SK-N-SH (cell line): ENCODE results near the gene C2orf15. TPM values are rescaled to one million over a fixed set of nuclear protein-coding genes. Genes with fewer than 3 reads are reported as not detected.

ENCODE experiments used
- CTCF ChIA-PET: fragments of 300-600, 350-600 bp; formaldehyde crosslinking; extraction: SDS; loops from one replicate; lab custom pipeline; 2021; lab: Yijun Ruan, JAX
- POLR2A ChIA-PET: fragments of 350-600 bp; sonication (Branson Sonifier 250); formaldehyde crosslinking; extraction: SDS; loops from one replicate; lab custom pipeline; 2020; ENCODE audit warnings: antibody characterized with exemption, inconsistent platforms; lab: Yijun Ruan, JAX
- DNase-seq: peaks from one replicate; pipeline ENCODE4 v3.0.0; 2012
- H2AFZ ChIP-seq: fragments of 200-600 bp; sonication (generic); 2 replicates; pipeline ENCODE4 v1.8.1; 2016; ENCODE audit warnings: antibody characterized with exemption, mild to moderate bottlenecking, low read depth
- H3F3A ChIP-seq: fragments of 200-600 bp; sonication (generic); replicated peaks from 2 replicates; pipeline ENCODE3; 2016; ENCODE audit warnings: antibody characterized with exemption, mild to moderate bottlenecking; ENCODE audit not compliant: insufficient read depth
- H3K27ac ChIP-seq, 2 experiments: fragments of 200-500 bp in 1 of 2; fragments of 200-600 bp in 1 of 2; sonication (Bioruptor generic) in 1 of 2; sonication (generic), shearing (Covaris generic) in 1 of 2; 2 replicates each; pipeline versions ENCODE4 v1.5.1 to v1.6.1; 2014 to 2016; ENCODE audit warnings: low read depth in 2 of 2, inconsistent platforms in 1 of 2, low read length in 1 of 2, mild to moderate bottlenecking in 1 of 2, mixed read lengths in 1 of 2
- H3K27me3 ChIP-seq: fragments of 200-600 bp; sonication (generic), shearing (Covaris generic); 2 replicates; pipeline ENCODE4 v1.6.1; 2016; ENCODE audit warnings: mixed run types; ENCODE audit not compliant: insufficient read depth
- H3K36me3 ChIP-seq, 2 experiments: fragments of 200-500 bp in 1 of 2; fragments of 200-600 bp in 1 of 2; sonication (Bioruptor generic) in 1 of 2; sonication (generic) in 1 of 2; replicated peaks in 1 of 2; 2 replicates each; pipeline versions ENCODE3 to v1.5.1; 2014 to 2016; ENCODE audit warnings: low read length in 1 of 2, mild to moderate bottlenecking in 1 of 2; ENCODE audit not compliant: insufficient read depth in 2 of 2, control insufficient read depth in 1 of 2
- H3K4me1 ChIP-seq, 2 experiments: fragments of 200-500 bp in 1 of 2; fragments of 200-600 bp in 1 of 2; sonication (Bioruptor generic) in 1 of 2; sonication (generic), shearing (Covaris generic) in 1 of 2; 2 replicates each; pipeline versions ENCODE4 v1.5.1 to v1.6.1; 2014 to 2016; ENCODE audit warnings: low read depth in 1 of 2, low read length in 1 of 2, mixed run types in 1 of 2; ENCODE audit not compliant: insufficient read depth in 2 of 2, control insufficient read depth in 1 of 2
- H3K4me2 ChIP-seq: fragments of 200-600 bp; sonication (generic), shearing (Covaris generic); 2 replicates; pipeline ENCODE4 v1.6.1; 2017; ENCODE audit warnings: mixed run types
- H3K4me3 ChIP-seq, 2 experiments: fragments of 200-500 bp in 1 of 2; fragments of 200-600 bp in 1 of 2; sonication (Bioruptor generic) in 1 of 2; sonication (generic), shearing (Covaris generic) in 1 of 2; 2 replicates each; pipeline versions ENCODE4 v1.5.1 to v1.8.1; 2014 to 2016; ENCODE audit warnings: low read depth in 2 of 2, inconsistent platforms in 1 of 2, low read length in 1 of 2, mild to moderate bottlenecking in 1 of 2, mixed read lengths in 1 of 2, moderate library complexity in 1 of 2
- H3K79me2 ChIP-seq: fragments of 200-600 bp; sonication (generic); 2 replicates; pipeline ENCODE4 v1.8.1; 2017; ENCODE audit warnings: mild to moderate bottlenecking; ENCODE audit not compliant: insufficient read depth
- H3K9ac ChIP-seq: fragments of 200-600 bp; sonication (generic); 2 replicates; pipeline ENCODE4 v1.6.1; 2017; ENCODE audit warnings: mixed run types
- H3K9me2 ChIP-seq: fragments of 200-600 bp; sonication (generic); 2 replicates; pipeline ENCODE4 v1.6.1; 2017; ENCODE audit warnings: mixed run types
- H3K9me3 ChIP-seq: fragments of 200-600 bp; sonication (generic); 2 replicates; pipeline ENCODE4 v1.6.1; 2017; ENCODE audit warnings: mixed run types, mild to moderate bottlenecking, moderate library complexity
- H4K20me1 ChIP-seq: fragments of 200-600 bp; sonication (generic); 2 replicates; pipeline ENCODE4 v1.6.1; 2017; ENCODE audit warnings: mild to moderate bottlenecking, mixed run types; ENCODE audit not compliant: insufficient read depth
- CHD2 ChIP-seq: fragments of 150-350 bp; IDR thresholded peaks from 2 replicates; pipeline ENCODE4 v1.6.1; 2018; ENCODE audit warnings: low read length; ENCODE audit not compliant: partially characterized antibody
- EZH2phosphoT487 ChIP-seq: fragments of 200-600 bp; sonication (generic); IDR thresholded peaks from 2 replicates; pipeline ENCODE4 v1.6.1; 2017; ENCODE audit warnings: low read depth, mixed run types, mild to moderate bottlenecking, antibody characterized with exemption, moderate library complexity, borderline replicate concordance
- FOXJ3 ChIP-seq: sonication (generic); formaldehyde crosslinking; IDR thresholded peaks from 2 replicates; pipeline ENCODE4 v1.5.1; 2020; ENCODE audit warnings: mild to moderate bottlenecking, missing genetic modification reagents
- FOXM1 ChIP-seq: IDR thresholded peaks from 2 replicates; pipeline ENCODE4 v1.4.0; 2012; ENCODE audit warnings: low read depth, mild to moderate bottlenecking
- MEF2A ChIP-seq: IDR thresholded peaks from 2 replicates; pipeline ENCODE4 v1.4.0; 2012; ENCODE audit warnings: low read depth, borderline replicate concordance
- MXI1 ChIP-seq: IDR thresholded peaks from 2 replicates; pipeline ENCODE4 v1.6.1; 2012; ENCODE audit warnings: mild to moderate bottlenecking, low read depth, low read length, improper control_type of control experiment
- NFIC ChIP-seq: IDR thresholded peaks from 2 replicates; pipeline ENCODE4 v1.4.0; 2012; ENCODE audit warnings: borderline replicate concordance
- NRF1 ChIP-seq: IDR thresholded peaks from 2 replicates; pipeline ENCODE4 v1.6.1; 2012; ENCODE audit warnings: low read depth, mild to moderate bottlenecking, low read length
- RAD21 ChIP-seq: IDR thresholded peaks from 2 replicates; pipeline ENCODE4 v1.6.1; 2012; ENCODE audit warnings: mild to moderate bottlenecking, low read length
- RCOR1 ChIP-seq: fragments of 150-350 bp; IDR thresholded peaks from 2 replicates; pipeline ENCODE4 v1.6.1; 2017; ENCODE audit warnings: antibody characterized with exemption, low read length
- RXRA ChIP-seq: IDR thresholded peaks from 2 replicates; pipeline ENCODE4 v1.4.0; 2012; ENCODE audit warnings: low read depth, mild to moderate bottlenecking, borderline replicate concordance
- SIN3A ChIP-seq: IDR thresholded peaks from 2 replicates; pipeline ENCODE4 v1.6.1; 2012; ENCODE audit warnings: low read depth, mild to moderate bottlenecking, low read length, moderate library complexity, borderline replicate concordance
- SMC3 ChIP-seq: IDR thresholded peaks from 2 replicates; pipeline ENCODE4 v1.6.1; 2012; ENCODE audit warnings: low read depth, low read length, improper control_type of control experiment
- TAF1 ChIP-seq: IDR thresholded peaks from 2 replicates; pipeline ENCODE4 v1.6.1; 2012; ENCODE audit warnings: low read depth, mild to moderate bottlenecking, low read length, moderate library complexity, borderline replicate concordance
- TCF12 ChIP-seq: IDR thresholded peaks from 2 replicates; pipeline ENCODE4 v1.4.0; 2012
- WGBS: methylation state at CpG from one replicate; pipeline ENCODE4 v1.1.6; 2017; ENCODE audit warnings: low lambda C conversion rate; 5-methylcytosine and 5-hydroxymethylcytosine counted together
- polyA plus RNA-seq, 3 experiments: library from polyadenylated mRNA; depleted of rRNA; stranded (reverse); fragments of >200 nt; gene quantifications; 2 replicates each; pipeline ENCODE4 v1.2.3, GENCODE V29; 2012
- TF ChIP-seq, protein P1 (sequence below): fragments of 200-600 bp; sonication (generic); IDR thresholded peaks from 2 replicates; pipeline ENCODE4 v1.6.1; 2017; ENCODE audit warnings: antibody characterized with exemption, mild to moderate bottlenecking, moderate library complexity
- TF ChIP-seq, protein P2 (sequence below): IDR thresholded peaks from 2 replicates; pipeline ENCODE4 v1.6.1; 2012; ENCODE audit warnings: mild to moderate bottlenecking, low read depth, low read length, moderate library complexity
- TF ChIP-seq, protein P3 (sequence below): fragments of 150-350 bp; IDR thresholded peaks from 2 replicates; pipeline ENCODE4 v1.6.1; 2016; ENCODE audit warnings: mild to moderate bottlenecking, low read depth, low read length
- TF ChIP-seq, protein P4 (sequence below): IDR thresholded peaks from 2 replicates; pipeline ENCODE4 v1.4.0; 2012; ENCODE audit warnings: low read depth
- TF ChIP-seq, protein P5 (sequence below): IDR thresholded peaks from 2 replicates; pipeline ENCODE4 v1.4.0; 2012; ENCODE audit warnings: low read depth, borderline replicate concordance
- TF ChIP-seq, protein P6 (sequence below): IDR thresholded peaks from 2 replicates; pipeline ENCODE4 v1.4.0; 2012; ENCODE audit warnings: low read depth, borderline replicate concordance

The C2orf15 gene
- polyA plus RNA-seq, 1 of the 3 experiments (the other 2 are of a cell fraction) = 0.25 TPM

DNA sequence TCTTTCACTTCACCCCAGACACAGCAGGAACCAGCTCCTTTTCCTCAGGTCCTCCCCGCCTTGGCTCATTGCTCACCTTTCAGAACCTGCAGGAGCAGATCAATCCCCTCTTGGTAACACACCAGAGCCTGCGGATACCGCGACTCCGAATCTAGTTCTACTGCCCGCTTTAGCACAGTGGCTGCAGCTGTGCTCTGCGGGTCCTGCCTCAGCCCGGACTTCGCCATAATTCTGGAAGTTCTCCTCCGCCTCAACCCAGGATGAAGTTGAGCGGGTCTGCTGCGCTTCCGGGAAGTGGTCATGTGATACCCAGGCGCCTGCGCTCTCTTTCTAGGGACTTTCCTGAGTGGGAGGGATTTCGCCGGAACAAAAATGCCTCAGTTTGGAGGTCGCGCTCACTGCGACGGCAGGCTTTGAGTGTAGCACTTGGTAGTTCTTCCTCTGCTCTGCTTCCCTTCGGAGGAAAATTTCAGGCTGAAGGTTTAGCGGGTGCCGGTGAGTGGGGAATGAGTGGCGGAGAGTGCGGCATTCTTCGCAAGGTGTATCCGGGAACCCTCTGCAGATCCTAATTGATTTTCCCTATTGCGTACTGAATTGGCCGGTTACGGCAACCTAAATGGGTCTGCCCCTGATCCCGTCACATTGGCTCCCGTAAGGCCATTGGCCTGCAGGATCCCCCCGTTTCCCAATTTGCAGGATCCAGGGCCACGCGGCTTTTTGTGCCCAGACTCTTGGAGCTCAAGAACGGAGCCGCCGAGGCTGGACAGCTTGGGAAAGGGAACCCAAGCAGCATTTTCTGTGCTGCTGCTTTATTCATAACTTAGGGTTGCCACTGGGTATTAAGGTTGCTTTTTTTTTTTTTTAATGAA lies 39.5 kb downstream of the C2orf15 start, which contains the start of the genes MITD1 and MRPL30:
Gene MITD1 (minus strand): TSS at position 304 of the 869 bp plus-strand sequence. CDS start 77 bp downstream, at position 227.
Gene MRPL30 (plus strand): TSS at position 430 of the 869 bp plus-strand sequence. CDS start 5,020 bp downstream, outside the sequence.
- H3K79me2 ChIP-seq = peaks cover 85% of the 10 kb centered on the region
- H3F3A ChIP-seq = peaks cover 5% of the 10 kb centered on the region
- WGBS = under 1% methylated on average over 31 of the region's 39 CpGs
- no peaks in the 10 kb centered on the region for H3K9me2 ChIP-seq
- peak within 1 kb of the TSS; percentile 91 for H2AFZ ChIP-seq
- peak within 1 kb of the TSS; percentile 80 for H3K9ac ChIP-seq
- H3K4me2 ChIP-seq = peak within 1 kb of the TSS; percentile 88
- H4K20me1 ChIP-seq = peaks cover 10% of the 10 kb centered on the region; the same call in 1 of the 2 replicates
- H3K36me3 ChIP-seq = peaks cover 0 to 3% of the 10 kb centered on the region in 2 experiments
- no peaks in the 10 kb centered on the region for H3K9me3 ChIP-seq
- H3K4me3 ChIP-seq = peak within 1 kb of the TSS; percentile 89 to 95
- DNase-seq = peak; percentile 82
- POLR2A ChIA-PET = interaction anchor here (0.6 to 2.0 kb wide), 3 partner anchors 26 to 156 kb away, joined by 3 to 8 read pairs (median 4); partner anchors contain the start of genes C2orf15, EIF5B, LIPT1 and TSGA10
- CTCF ChIA-PET = interaction anchor here (0.6 to 2.1 kb wide), 16 partner anchors 8 to 523 kb away, joined by 3 to 11 read pairs (median 3); partner anchors contain the start of genes EIF5B, LIPT1 and TSGA10
- H3K27me3 ChIP-seq = no peaks in the 10 kb centered on the region
- H3K27ac ChIP-seq = peak within 1 kb of the TSS; percentile 69 to 91
- H3K4me1 ChIP-seq = peaks cover 0 to 16% of the 10 kb centered on the region in 2 experiments; a peak in 2 of 4 replicates
- peak; percentile 4; the same call in 1 of the 2 replicates for TF ChIP-seq SMC3
- peak; percentile 98 for TF ChIP-seq TAF1
- TF ChIP-seq MXI1 = peak; percentile 89
- TF ChIP-seq SIN3A = peak; percentile 95; the same call in 1 of the 2 replicates
- TF ChIP-seq, protein P1, sequence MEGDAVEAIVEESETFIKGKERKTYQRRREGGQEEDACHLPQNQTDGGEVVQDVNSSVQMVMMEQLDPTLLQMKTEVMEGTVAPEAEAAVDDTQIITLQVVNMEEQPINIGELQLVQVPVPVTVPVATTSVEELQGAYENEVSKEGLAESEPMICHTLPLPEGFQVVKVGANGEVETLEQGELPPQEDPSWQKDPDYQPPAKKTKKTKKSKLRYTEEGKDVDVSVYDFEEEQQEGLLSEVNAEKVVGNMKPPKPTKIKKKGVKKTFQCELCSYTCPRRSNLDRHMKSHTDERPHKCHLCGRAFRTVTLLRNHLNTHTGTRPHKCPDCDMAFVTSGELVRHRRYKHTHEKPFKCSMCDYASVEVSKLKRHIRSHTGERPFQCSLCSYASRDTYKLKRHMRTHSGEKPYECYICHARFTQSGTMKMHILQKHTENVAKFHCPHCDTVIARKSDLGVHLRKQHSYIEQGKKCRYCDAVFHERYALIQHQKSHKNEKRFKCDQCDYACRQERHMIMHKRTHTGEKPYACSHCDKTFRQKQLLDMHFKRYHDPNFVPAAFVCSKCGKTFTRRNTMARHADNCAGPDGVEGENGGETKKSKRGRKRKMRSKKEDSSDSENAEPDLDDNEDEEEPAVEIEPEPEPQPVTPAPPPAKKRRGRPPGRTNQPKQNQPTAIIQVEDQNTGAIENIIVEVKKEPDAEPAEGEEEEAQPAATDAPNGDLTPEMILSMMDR = no peak
- TF ChIP-seq, protein P2, sequence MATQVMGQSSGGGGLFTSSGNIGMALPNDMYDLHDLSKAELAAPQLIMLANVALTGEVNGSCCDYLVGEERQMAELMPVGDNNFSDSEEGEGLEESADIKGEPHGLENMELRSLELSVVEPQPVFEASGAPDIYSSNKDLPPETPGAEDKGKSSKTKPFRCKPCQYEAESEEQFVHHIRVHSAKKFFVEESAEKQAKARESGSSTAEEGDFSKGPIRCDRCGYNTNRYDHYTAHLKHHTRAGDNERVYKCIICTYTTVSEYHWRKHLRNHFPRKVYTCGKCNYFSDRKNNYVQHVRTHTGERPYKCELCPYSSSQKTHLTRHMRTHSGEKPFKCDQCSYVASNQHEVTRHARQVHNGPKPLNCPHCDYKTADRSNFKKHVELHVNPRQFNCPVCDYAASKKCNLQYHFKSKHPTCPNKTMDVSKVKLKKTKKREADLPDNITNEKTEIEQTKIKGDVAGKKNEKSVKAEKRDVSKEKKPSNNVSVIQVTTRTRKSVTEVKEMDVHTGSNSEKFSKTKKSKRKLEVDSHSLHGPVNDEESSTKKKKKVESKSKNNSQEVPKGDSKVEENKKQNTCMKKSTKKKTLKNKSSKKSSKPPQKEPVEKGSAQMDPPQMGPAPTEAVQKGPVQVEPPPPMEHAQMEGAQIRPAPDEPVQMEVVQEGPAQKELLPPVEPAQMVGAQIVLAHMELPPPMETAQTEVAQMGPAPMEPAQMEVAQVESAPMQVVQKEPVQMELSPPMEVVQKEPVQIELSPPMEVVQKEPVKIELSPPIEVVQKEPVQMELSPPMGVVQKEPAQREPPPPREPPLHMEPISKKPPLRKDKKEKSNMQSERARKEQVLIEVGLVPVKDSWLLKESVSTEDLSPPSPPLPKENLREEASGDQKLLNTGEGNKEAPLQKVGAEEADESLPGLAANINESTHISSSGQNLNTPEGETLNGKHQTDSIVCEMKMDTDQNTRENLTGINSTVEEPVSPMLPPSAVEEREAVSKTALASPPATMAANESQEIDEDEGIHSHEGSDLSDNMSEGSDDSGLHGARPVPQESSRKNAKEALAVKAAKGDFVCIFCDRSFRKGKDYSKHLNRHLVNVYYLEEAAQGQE = peak; percentile 72
- TF ChIP-seq, protein P3, sequence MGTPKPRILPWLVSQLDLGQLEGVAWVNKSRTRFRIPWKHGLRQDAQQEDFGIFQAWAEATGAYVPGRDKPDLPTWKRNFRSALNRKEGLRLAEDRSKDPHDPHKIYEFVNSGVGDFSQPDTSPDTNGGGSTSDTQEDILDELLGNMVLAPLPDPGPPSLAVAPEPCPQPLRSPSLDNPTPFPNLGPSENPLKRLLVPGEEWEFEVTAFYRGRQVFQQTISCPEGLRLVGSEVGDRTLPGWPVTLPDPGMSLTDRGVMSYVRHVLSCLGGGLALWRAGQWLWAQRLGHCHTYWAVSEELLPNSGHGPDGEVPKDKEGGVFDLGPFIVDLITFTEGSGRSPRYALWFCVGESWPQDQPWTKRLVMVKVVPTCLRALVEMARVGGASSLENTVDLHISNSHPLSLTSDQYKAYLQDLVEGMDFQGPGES = 0 out of 2 replicates have a peak, but pooled peaks have one; percentile 26
- no peak for TF ChIP-seq RXRA
- TF ChIP-seq, protein P4, sequence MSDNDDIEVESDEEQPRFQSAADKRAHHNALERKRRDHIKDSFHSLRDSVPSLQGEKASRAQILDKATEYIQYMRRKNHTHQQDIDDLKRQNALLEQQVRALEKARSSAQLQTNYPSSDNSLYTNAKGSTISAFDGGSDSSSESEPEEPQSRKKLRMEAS = peak; percentile 88
- TF ChIP-seq, protein P5, sequence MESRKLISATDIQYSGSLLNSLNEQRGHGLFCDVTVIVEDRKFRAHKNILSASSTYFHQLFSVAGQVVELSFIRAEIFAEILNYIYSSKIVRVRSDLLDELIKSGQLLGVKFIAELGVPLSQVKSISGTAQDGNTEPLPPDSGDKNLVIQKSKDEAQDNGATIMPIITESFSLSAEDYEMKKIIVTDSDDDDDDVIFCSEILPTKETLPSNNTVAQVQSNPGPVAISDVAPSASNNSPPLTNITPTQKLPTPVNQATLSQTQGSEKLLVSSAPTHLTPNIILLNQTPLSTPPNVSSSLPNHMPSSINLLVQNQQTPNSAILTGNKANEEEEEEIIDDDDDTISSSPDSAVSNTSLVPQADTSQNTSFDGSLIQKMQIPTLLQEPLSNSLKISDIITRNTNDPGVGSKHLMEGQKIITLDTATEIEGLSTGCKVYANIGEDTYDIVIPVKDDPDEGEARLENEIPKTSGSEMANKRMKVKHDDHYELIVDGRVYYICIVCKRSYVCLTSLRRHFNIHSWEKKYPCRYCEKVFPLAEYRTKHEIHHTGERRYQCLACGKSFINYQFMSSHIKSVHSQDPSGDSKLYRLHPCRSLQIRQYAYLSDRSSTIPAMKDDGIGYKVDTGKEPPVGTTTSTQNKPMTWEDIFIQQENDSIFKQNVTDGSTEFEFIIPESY = peak; percentile 57; the same call in 1 of the 2 replicates
- TF ChIP-seq FOXJ3 (CRISPR knock-in tag) = no peak
- TF ChIP-seq CHD2 = peak; percentile 96
- TF ChIP-seq EZH2phosphoT487 = no peak
- TF ChIP-seq FOXM1 = no peak
- no peak for TF ChIP-seq NFIC
- TF ChIP-seq RCOR1 = no peak
- TF ChIP-seq, protein P6, sequence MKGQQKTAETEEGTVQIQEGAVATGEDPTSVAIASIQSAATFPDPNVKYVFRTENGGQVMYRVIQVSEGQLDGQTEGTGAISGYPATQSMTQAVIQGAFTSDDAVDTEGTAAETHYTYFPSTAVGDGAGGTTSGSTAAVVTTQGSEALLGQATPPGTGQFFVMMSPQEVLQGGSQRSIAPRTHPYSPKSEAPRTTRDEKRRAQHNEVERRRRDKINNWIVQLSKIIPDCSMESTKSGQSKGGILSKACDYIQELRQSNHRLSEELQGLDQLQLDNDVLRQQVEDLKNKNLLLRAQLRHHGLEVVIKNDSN = peak; percentile 96
- TF ChIP-seq MEF2A = no peak
- no peak for TF ChIP-seq RAD21
- peak; percentile 22; the same call in 1 of the 2 replicates for TF ChIP-seq TCF12
- peak; percentile 81 for TF ChIP-seq NRF1
